ENCODE data around the gene NDUFAF8. TPM values are rescaled to one million over a fixed set of nuclear protein-coding genes. Genes with fewer than 3 reads are reported as not detected.

The NDUFAF8 gene
- total and polyA plus RNA-seq, 2 donors (not counting 1 experiment from before 2014, with no cell fraction given): 41.7 to 42.6 TPM

- no peak for ATAC-seq (ENCODE audit: low read depth)
- Histone ChIP-seq H3K79me2 (ENCODE audit: control insufficient read depth, insufficient read depth, low read length) (peaks cover 9% of the 10 kb centered on the region), H4K20me1 (ENCODE audit: control insufficient read depth, insufficient read depth, low read length, poor library complexity, severe bottlenecking) (peaks cover 58% of the 10 kb centered on the region), H3K4me2 (replicated peaks; ENCODE audit: low read depth, low read length, poor library complexity, severe bottlenecking) (no peak overlapping the region), H3K4me1 (ENCODE audit: control insufficient read depth in 2 of 2, insufficient read depth in 2 of 2, low read length in 2 of 2) (peaks cover 0 to 15% of the 10 kb centered on the region in 2 donors), H3K27me3 (replicated peaks in 1 of 4; ENCODE audit: control extremely low read depth in 1 of 4, control insufficient read depth in 3 of 4, insufficient read depth in 4 of 4, low read length in 3 of 4) (no peaks in the 10 kb centered on the region), H2AFZ (ENCODE audit: insufficient read depth, low read depth, low read length, poor library complexity, severe bottlenecking) (no peak overlapping the region), H3K9me3 (ENCODE audit: control extremely low read depth in 1 of 3, control insufficient read depth in 2 of 3, insufficient read depth in 1 of 3, low read length in 2 of 3) (no peaks in the 10 kb centered on the region), H3K9ac (ENCODE audit: low read length) (no peak overlapping the region), H3K36me3 (replicated peaks in 1 of 2; ENCODE audit: control extremely low read depth in 1 of 2, control insufficient read depth in 1 of 2, extremely low read depth in 1 of 2, insufficient read depth in 2 of 2, low read length in 1 of 2) (peaks cover 0 to 33% of the 10 kb centered on the region in 2 experiments), H3K27ac (ENCODE audit: low read length in 2 of 2) (no peak overlapping the region), H3K4me3 (ENCODE audit: control extremely low read depth in 1 of 5, extremely low read depth in 1 of 5, insufficient read depth in 1 of 5, low read depth in 2 of 5, low read length in 4 of 5) (no peak overlapping the region)
- no peak overlapping the region for H3K27ac Mint-ChIP-seq
- no peak overlapping the region for H3K4me3 Mint-ChIP-seq
- DNase-seq: no peak
- POLR2A ChIA-PET: no interaction called here
- TF ChIP-seq CTCF (IDR thresholded peaks at IDR 0.05): no peak
- TF ChIP-seq EZH2 (IDR thresholded peaks at IDR 0.05; ENCODE audit: borderline replicate concordance, insufficient read depth, low read depth, low read length, poor library complexity, severe bottlenecking): no peak
- H3K27me3 Mint-ChIP-seq: no peaks in the 10 kb centered on the region
- H3K4me1 Mint-ChIP-seq: peaks cover 14% of the 10 kb centered on the region
- 92% methylated on average over 16 of the region's 16 CpGs for WGBS (ENCODE audit: insufficient coverage)
- intact Hi-C loops (cut with micrococcal nuclease): no loop called here
- no peaks in the 10 kb centered on the region for H3K9me3 Mint-ChIP-seq (ENCODE audit: insufficient read depth)
- CTCF ChIA-PET: no interaction called here
These were observed 9.5 kb downstream of the NDUFAF8 start for GRCh38 chr17:81248649-81249048.

- Mint-ChIP-seq H3K27me3 (no peaks in the 10 kb centered on the region), H3K4me3 (no peak overlapping the region), H3K4me1 (peaks cover 14% of the 10 kb centered on the region), H3K27ac (no peak overlapping the region), H3K9me3 (ENCODE audit: insufficient read depth) (no peaks in the 10 kb centered on the region)
- Histone ChIP-seq H3K27me3 (replicated peaks in 1 of 4; ENCODE audit: control extremely low read depth in 1 of 4, control insufficient read depth in 3 of 4, insufficient read depth in 4 of 4, low read length in 3 of 4) (no peaks in the 10 kb centered on the region), H4K20me1 (ENCODE audit: control insufficient read depth, insufficient read depth, low read length, poor library complexity, severe bottlenecking) (peaks cover 62% of the 10 kb centered on the region), H3K4me2 (replicated peaks; ENCODE audit: low read depth, low read length, poor library complexity, severe bottlenecking) (no peak overlapping the region), H3K27ac (ENCODE audit: low read length in 2 of 2) (no peak overlapping the region), H2AFZ (ENCODE audit: insufficient read depth, low read depth, low read length, poor library complexity, severe bottlenecking) (no peak overlapping the region), H3K36me3 (replicated peaks in 1 of 2; ENCODE audit: control extremely low read depth in 1 of 2, control insufficient read depth in 1 of 2, extremely low read depth in 1 of 2, insufficient read depth in 2 of 2, low read length in 1 of 2) (peaks cover 0 to 36% of the 10 kb centered on the region in 2 experiments), H3K79me2 (ENCODE audit: control insufficient read depth, insufficient read depth, low read length) (peaks cover 15% of the 10 kb centered on the region), H3K4me1 (ENCODE audit: control insufficient read depth in 2 of 2, insufficient read depth in 2 of 2, low read length in 2 of 2) (peaks cover 0 to 11% of the 10 kb centered on the region in 2 donors), H3K9me3 (ENCODE audit: control extremely low read depth in 1 of 3, control insufficient read depth in 2 of 3, insufficient read depth in 1 of 3, low read length in 2 of 3) (no peaks in the 10 kb centered on the region), H3K9ac (ENCODE audit: low read length) (no peak overlapping the region), H3K4me3 (ENCODE audit: control extremely low read depth in 1 of 5, extremely low read depth in 1 of 5, insufficient read depth in 1 of 5, low read depth in 2 of 5, low read length in 4 of 5) (no peak overlapping the region)
- ChIA-PET CTCF (no interaction called here), POLR2A (no interaction called here)
- ATAC-seq (ENCODE audit: low read depth) (no peak), DNase-seq (peak; percentile 56)
- 93% methylated on average over 15 of the region's 15 CpGs for WGBS (ENCODE audit: insufficient coverage)
- TF ChIP-seq CTCF (IDR thresholded peaks at IDR 0.05): no peak
- TF ChIP-seq EZH2 (IDR thresholded peaks at IDR 0.05; ENCODE audit: borderline replicate concordance, insufficient read depth, low read depth, low read length, poor library complexity, severe bottlenecking): no peak
- intact Hi-C loops (cut with micrococcal nuclease): loop anchor here (5.0 to 10.0 kb wide), 2 partner anchors 265 to 303 kb away; partner anchors contain the start of genes ACTG1 and FAAP100
These were observed 10.3 kb downstream of the NDUFAF8 start for GRCh38 chr17:81249223-81250040.

Measured in B cell (primary cell).